Fibroblast of the aortic adventitia (primary cell): ENCODE measurements around the gene LHPP. TPM values are rescaled to one million over a fixed set of nuclear protein-coding genes. Genes with fewer than 3 reads are reported as not detected.

Experiments used
- DNase-seq: peaks from one replicate; pipeline ENCODE4 v3.0.0-alpha.2; 2010; ENCODE audit warnings: low read depth
- H3K4me3 ChIP-seq: 2 replicates; pipeline ENCODE4 v1.5.1; 2011; ENCODE audit warnings: low read depth, mild to moderate bottlenecking, control low read depth, low read length, moderate library complexity
- CTCF ChIP-seq: IDR thresholded peaks from 2 replicates; pipeline ENCODE4 v1.5.1; 2011; ENCODE audit warnings: mild to moderate bottlenecking, low read length, control low read depth, inconsistent platforms; ENCODE audit not compliant: insufficient read depth
- total RNA-seq: library from RNA; depleted of rRNA; stranded (reverse); fragments of >200 nt; gene quantifications from 2 replicates; pipeline ENCODE4 v1.2.3, GENCODE V29; 2012; ENCODE audit warnings: low replicate concordance

The LHPP gene
- total RNA-seq, 1 donor, result 12.5 TPM

GRCh38 chr10:124539935-124540641 lies 78.5 kb downstream of the LHPP start:
- no peak overlapping the region for H3K4me3 ChIP-seq
- peak; percentile 36 for DNase-seq
- peak; percentile 80 for TF ChIP-seq CTCF

DNA sequence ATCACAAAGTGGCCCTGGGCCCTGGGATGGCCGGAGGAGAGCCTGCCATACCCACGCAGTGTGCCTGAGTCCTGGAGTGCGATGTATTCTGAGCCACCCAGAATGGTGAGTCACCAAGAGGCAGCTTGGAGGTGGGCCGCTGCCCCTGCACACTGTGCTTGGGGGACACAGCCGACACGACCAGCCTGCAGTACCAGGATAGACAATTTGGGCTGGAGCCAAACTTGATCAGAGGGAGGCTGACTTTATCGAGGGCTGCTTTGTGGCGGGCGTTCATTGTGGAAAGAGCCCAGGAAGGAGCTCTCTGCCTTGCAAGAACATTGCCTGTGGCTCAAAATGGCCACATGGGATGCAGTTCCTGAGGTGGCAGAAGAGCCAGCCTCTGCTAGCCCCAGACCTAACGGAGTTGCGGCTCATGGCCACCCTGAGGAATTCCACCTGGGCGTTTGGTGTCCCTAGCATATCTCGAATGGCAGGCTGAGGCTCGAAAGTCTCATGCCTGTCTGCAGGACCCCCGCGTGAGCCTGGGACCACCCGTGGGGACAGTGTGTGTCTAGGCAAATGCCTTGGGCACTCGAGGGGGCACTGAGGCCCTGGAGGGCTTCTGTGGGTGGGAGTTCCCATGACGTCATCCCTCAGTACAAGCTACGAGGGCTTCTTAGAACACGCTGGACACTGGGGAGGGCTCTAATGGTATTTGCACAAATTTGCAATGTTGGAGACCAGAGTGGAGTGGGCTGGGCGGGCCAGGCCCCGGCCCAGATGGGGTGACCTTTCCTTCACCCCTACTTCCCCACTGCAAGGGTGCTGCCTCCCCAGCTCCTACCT lies 79.7 kb downstream of the LHPP start:
- no peak for TF ChIP-seq CTCF
- H3K4me3 ChIP-seq, result no peak overlapping the region
- DNase-seq, result no peak

GRCh38 chr10:124542336-124542735 lies 80.7 kb downstream of the LHPP start:
- no peak for DNase-seq
- H3K4me3 ChIP-seq, result no peak overlapping the region
- no peak for TF ChIP-seq CTCF

GRCh38 chr10:124543146-124543545 lies 81.5 kb downstream of the LHPP start:
- TF ChIP-seq CTCF, result no peak
- DNase-seq, result no peak
- H3K4me3 ChIP-seq, result no peak overlapping the region

DNA sequence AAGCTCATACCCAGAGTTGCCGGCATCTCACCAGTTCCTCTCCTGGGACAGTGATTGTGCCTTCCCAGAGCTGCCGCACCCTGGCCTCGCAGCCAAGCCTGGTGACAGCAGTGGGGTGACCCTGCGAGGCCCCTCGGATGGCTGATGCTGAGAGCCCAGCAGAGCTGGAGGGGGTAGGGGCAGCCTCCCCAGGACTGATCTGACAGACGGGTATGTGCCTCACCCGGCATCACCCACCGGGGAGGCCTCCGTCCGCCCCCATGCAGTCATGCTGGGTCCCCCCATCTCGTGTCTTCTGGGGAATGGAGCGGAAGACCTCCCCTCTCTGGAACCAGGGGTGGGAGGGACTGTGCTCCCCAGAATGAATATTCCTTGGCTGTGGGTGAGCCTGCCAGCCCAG lies 82.3 kb downstream of the LHPP start:
- DNase-seq, result no peak
- TF ChIP-seq CTCF, result no peak

DNA sequence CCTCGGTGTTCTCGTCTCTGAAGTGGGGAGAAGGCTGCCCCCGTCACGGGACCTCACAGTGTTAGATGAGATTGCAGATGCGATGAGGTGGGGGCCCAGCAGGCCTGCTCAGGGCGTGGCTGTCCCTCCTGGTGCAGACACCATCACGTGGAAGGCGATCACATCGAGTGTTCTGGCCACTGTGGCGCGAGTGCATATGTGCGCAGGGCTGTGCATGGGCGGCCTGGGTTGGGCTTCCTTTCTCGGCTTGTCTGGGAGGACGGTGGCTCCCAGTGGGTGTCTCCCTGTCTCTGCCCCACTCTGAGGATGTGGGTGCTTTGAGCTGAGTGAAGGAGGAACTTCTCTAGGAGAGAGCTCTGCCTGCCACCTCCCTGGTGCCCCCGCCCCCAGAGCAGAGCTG lies 83.1 kb downstream of the LHPP start:
- no peak overlapping the region for H3K4me3 ChIP-seq
- no peak for TF ChIP-seq CTCF
- DNase-seq, result no peak

More for the DNA sequence above, 82.3 kb downstream of the LHPP start:
- no peak overlapping the region for H3K4me3 ChIP-seq
